Kidney (tissue), 14 donors: Measurements from ENCODE around the gene KCNMB2. TPM values are rescaled to one million over a fixed set of nuclear protein-coding genes. Genes with fewer than 3 reads are reported as not detected.

Experiments used
- DNase-seq, 5 donors: peaks; one replicate each; pipeline ENCODE4 v3.0.0-alpha.2; 2013 to 2020
- FAIRE-seq: peaks from 2 replicates; lab custom pipeline; 2012; peaks lifted over from hg19 to GRCh38; lab: Jason Lieb, UNC
- H3K27ac ChIP-seq, 2 donors: one replicate each; pipeline ENCODE4 v1.7.0; 2013; ENCODE audit warnings: low read depth in 2 of 2, low read length in 2 of 2, inconsistent platforms in 1 of 2
- H3K27me3 ChIP-seq: one replicate; pipeline ENCODE4 v1.7.1; 2013; ENCODE audit warnings: low read length, inconsistent platforms; ENCODE audit not compliant: control insufficient read depth, insufficient read depth
- H3K36me3 ChIP-seq, 3 donors: one replicate each; pipeline versions ENCODE4 v1.7.0 to v1.7.1; 2013; ENCODE audit warnings: low read length in 3 of 3, control low read depth in 1 of 3, inconsistent platforms in 1 of 3; ENCODE audit not compliant: insufficient read depth in 3 of 3, control insufficient read depth in 2 of 3
- H3K4me1 ChIP-seq, 3 donors: one replicate each; pipeline versions ENCODE4 v1.7.0 to v1.7.1; 2013; ENCODE audit warnings: low read length in 3 of 3, inconsistent platforms in 1 of 3, low read depth in 1 of 3; ENCODE audit not compliant: control insufficient read depth in 2 of 3, insufficient read depth in 2 of 3
- H3K4me3 ChIP-seq, 3 donors: one replicate each; pipeline versions ENCODE4 v1.7.0 to v1.8.1; 2013; ENCODE audit warnings: low read length in 3 of 3, control low read depth in 1 of 3, inconsistent platforms in 1 of 3
- H3K9ac ChIP-seq, 3 donors: one replicate each; pipeline versions ENCODE4 v1.7.0 to v1.7.1; 2013; ENCODE audit warnings: low read length in 3 of 3, control low read depth in 1 of 3, inconsistent platforms in 1 of 3
- H3K9me3 ChIP-seq, 3 donors: one replicate each; pipeline versions ENCODE4 v1.7.0 to v1.7.1; 2013; ENCODE audit warnings: low read length in 3 of 3, control low read depth in 1 of 3, inconsistent platforms in 1 of 3; ENCODE audit not compliant: control insufficient read depth in 2 of 3, insufficient read depth in 1 of 3
- intact Hi-C: fragments of 100-400 bp; cut with DNase I; formaldehyde crosslinking; loops from one replicate; pipeline ENCODE4 v1.11.1; 2022
- polyA plus RNA-seq: library from polyadenylated mRNA; stranded (reverse); fragments of 350-450 nt; fragmentation: Illumina TruSeq; extraction: RNeasy Lipid Tissue Mini Kit (QIAGEN cat#74804); gene quantifications from one replicate; pipeline ENCODE4 v1.2.3, GENCODE V29; 2014; ENCODE audit warnings: low read depth, low replicate concordance; ENCODE audit not compliant: insufficient read depth
- total RNA-seq: library from RNA; stranded (reverse); fragmentation: NEBNext Ultra II Directional; extraction: Animal tissue kit (Norgen Biotek cat#: 25700); gene quantifications from one replicate; pipeline ENCODE4 v1.2.1, GENCODE V29; 2021
- TF ChIP-seq, protein P1 (sequence below): IDR thresholded peaks from 3 replicates; pipeline ENCODE4 v1.5.1; 2012; ENCODE audit warnings: mild to moderate bottlenecking, moderate library complexity, borderline replicate concordance; ENCODE audit not compliant: insufficient read depth; ENCODE audit errors: extremely low read depth
- donor health status: control.
- donor health status: control.
- donor health status: control.
- donor health status: control.
- donor health status: control.
- donor health status: DM: yes; HTN: yes; CAD: no.
- donor health status: Normal renal cell carcinoma (clear cell type).

KCNMB2 gene
- total and polyA plus RNA-seq, 2 donors from 2014 or later = 2.1 to 4.4 TPM

DNA sequence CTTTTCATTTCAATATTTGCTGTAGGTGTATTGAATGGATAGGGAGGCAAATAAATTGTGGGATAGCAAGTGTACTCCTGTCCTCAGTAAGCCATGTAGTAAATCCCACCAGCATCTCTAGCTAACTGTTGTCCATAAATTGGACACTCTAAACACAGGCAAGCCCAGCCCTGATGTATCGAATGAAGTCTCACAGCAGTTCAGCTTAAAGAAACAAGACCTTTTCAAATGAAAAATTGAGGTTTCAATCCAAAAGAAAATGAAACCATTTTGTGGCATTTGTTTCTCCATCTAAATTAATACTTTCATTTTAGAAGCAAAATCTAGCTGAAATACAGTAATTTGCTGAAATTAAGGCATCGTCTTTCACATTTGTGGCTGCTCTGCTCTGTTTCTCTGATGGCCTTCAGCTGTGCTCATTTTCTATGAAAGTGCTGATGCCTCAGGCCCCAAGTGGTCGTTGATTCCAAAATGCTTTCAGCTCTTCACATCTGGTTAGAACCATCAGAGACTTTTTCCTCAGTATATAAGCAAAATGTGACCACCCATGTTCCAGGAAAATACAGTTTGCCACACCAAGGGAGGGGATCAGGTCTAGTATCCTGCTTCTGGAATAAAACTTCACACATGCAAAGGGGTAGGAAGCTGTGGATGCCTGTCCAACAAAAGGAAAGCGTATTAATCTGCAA, 290.3 kb downstream of the KCNMB2 start:
- no peaks in the 10 kb centered on the region for H3K27me3 ChIP-seq
- intact Hi-C loops = no loop called here
- no peak overlapping the region for H3K4me3 ChIP-seq
- H3K4me1 ChIP-seq = no peaks in the 10 kb centered on the region
- H3K9ac ChIP-seq = no peak overlapping the region
- DNase-seq = peak in 1 of 5 donors; percentile 29
- no peak overlapping the region for H3K27ac ChIP-seq
- TF ChIP-seq, protein P1, sequence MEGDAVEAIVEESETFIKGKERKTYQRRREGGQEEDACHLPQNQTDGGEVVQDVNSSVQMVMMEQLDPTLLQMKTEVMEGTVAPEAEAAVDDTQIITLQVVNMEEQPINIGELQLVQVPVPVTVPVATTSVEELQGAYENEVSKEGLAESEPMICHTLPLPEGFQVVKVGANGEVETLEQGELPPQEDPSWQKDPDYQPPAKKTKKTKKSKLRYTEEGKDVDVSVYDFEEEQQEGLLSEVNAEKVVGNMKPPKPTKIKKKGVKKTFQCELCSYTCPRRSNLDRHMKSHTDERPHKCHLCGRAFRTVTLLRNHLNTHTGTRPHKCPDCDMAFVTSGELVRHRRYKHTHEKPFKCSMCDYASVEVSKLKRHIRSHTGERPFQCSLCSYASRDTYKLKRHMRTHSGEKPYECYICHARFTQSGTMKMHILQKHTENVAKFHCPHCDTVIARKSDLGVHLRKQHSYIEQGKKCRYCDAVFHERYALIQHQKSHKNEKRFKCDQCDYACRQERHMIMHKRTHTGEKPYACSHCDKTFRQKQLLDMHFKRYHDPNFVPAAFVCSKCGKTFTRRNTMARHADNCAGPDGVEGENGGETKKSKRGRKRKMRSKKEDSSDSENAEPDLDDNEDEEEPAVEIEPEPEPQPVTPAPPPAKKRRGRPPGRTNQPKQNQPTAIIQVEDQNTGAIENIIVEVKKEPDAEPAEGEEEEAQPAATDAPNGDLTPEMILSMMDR = no peak
- no peaks in the 10 kb centered on the region for H3K9me3 ChIP-seq
- no peaks in the 10 kb centered on the region for H3K36me3 ChIP-seq
- FAIRE-seq = no peak

DNA sequence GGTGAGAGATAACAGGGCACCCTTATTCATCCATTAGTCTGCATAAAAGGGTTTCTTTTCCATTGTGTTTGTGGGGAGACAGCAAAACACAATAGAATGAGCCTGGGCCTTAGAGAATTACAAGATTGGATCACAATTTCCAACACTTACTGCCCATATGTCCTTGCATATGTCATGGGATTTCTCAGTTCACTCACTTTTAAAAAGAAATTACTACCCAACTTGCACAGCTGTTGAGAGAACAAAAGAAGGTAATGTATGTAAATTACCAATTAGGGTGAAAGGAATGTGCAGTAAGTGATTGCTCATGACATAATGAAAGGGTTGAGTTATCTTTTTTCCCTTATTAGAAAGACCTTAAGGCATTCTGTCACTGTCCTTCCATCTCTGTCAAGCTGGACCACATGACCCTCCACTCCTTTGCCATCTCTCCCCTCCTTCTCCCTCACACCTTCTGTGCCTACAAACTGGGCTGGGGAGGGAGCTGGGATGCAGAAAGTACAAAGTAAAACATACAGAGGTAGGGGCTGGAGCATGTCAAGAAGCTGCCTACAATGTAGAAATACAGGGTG, 291.1 kb downstream of the KCNMB2 start:
- DNase-seq = no peak
- FAIRE-seq = no peak
- Histone ChIP-seq H3K9ac (no peak overlapping the region), H3K4me1 (no peaks in the 10 kb centered on the region), H3K4me3 (no peak overlapping the region), H3K9me3 (no peaks in the 10 kb centered on the region), H3K27me3 (no peaks in the 10 kb centered on the region), H3K27ac (no peak overlapping the region), H3K36me3 (no peaks in the 10 kb centered on the region)
- intact Hi-C loops = no loop called here
- TF ChIP-seq, protein P1 = no peak

DNA sequence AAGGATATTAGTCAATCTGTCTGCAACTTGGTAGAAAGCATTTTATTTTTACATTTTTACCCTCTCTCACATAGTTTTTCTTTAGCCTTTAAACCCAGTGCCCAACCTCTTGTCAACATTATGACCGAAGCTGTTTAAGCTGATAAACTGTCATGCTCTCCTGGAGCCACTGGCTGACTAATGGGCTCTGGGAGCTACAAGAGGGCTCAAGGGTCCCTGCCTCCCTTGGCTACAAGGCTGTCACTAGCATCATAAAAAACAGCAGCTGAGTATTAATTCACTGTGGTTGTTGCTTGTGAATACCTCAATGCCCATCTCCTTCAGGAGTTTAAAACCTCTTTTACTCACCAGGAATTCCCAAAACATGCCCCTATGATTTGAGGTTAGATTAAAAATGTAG, 297.5 kb downstream of the KCNMB2 start:
- no peak overlapping the region for H3K4me3 ChIP-seq
- TF ChIP-seq, protein P1 = no peak
- H3K27ac ChIP-seq = no peak overlapping the region
- H3K36me3 ChIP-seq = no peaks in the 10 kb centered on the region
- no peaks in the 10 kb centered on the region for H3K27me3 ChIP-seq
- no peaks in the 10 kb centered on the region for H3K9me3 ChIP-seq
- no peak overlapping the region for H3K9ac ChIP-seq
- H3K4me1 ChIP-seq = no peaks in the 10 kb centered on the region
- FAIRE-seq (no peak), DNase-seq (no peak)
- intact Hi-C loops = no loop called here
